Renal cortical epithelial cell (primary cell): ENCODE results near the gene ST8SIA6. TPM values are rescaled to one million over a fixed set of nuclear protein-coding genes. Genes with fewer than 3 reads are reported as not detected.

ENCODE experiments used
- DNase-seq: peaks from one replicate; pipeline ENCODE4 v3.0.0-alpha.2; 2011; ENCODE audit warnings: low read depth
- total RNA-seq: library from RNA; depleted of rRNA; stranded (reverse); fragments of >200 nt; gene quantifications from 2 replicates; pipeline ENCODE4 v1.2.3, GENCODE V29; 2014

ST8SIA6 gene
- total RNA-seq, 1 donor from 2014 or later: 0.20 TPM

DNA sequence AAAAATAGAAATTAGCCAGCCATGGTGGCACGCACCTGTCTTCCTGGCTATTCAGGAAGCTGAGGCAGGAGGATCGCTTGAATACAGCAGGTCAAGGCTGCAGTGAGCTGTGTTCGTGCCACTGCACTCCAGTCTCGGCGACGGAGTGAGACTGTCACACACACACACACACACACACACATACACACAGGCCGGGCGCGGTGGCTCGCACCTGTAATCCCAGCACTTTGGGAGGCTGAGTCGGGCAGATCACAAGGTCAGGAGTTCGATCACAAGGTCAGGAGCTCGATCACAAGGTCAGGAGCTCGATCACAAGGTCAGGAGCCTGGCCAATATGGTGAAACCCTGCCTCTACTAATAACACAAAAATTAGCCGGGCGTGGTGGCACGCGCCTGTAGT is 68.4 kb downstream of the ST8SIA6 start:
- DNase-seq: no peak

DNA sequence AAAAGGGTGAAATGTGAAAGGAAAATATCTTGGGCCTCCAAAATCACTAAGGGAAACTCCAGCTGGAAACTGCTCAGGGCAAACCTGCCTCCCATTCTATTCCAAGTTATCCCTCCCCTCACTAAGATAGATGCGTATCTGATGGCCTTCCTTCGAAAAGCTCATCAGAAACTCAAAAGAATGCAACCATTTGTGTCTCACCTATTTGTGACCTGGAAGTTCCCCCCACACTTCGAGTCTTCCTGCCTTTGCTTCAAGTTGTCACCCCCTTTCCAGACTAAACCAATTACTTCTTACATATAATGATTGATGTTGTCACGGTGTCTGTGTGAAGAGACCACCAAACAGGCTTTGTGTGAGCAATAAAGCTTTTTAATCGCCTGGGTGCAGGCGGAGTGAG is 69.3 kb downstream of the ST8SIA6 start:
- no peak for DNase-seq

- DNase-seq: no peak
Observed at GRCh38 chr10:17383801-17384555, 70.4 kb downstream of the ST8SIA6 start.

DNA sequence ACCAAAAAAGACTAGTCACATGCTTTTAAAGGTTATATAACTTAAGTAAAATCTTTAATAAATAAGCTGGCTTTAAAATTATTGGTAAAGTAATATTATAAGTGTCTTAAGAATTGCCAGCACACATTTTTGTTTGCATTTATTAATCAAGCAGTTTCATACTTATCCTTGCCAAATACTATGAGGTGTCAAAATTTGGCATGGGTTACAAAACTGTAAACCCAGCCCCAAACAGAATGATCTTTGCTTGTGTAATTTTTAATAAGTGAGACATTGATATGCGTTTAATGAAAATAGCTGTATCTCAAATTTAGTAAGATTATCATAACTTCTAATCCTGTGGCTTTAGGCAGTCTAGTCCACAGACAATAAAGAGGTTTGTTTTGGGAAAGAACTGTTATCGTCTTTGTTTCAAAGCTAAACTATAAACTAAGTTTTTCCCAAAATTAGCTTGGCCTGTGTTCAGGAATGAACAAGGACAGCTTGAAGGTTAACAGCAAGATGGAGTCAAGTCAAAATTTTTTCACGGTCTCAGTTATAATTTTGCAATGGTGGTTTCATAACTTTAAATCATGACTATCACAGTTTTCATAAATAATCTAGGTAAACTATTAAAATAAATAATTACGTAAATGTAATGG is 72.8 kb downstream of the ST8SIA6 start:
- no peak for DNase-seq

GRCh38 chr10:17380888-17381287 is 73.5 kb downstream of the ST8SIA6 start:
- no peak for DNase-seq

DNA sequence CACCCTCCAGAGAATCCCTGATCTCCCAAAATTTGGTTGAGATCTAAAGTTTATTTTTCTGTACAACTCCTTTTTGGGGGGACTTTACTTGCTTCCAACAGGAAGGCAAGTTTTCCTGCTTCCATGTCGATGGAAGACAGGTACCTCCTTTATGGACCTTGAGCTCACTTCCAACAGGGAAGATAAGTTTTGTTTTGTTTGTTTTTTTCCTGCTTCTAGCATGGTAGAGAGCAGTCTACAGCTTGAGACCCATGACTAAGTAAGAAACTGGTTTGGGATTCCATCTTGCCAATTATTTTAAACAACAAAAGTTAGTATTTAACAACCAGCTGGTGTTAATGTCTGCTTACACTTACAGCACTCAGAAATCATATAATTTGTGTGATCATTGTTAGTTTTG is 74.4 kb downstream of the ST8SIA6 start:
- DNase-seq: no peak

GRCh38 chr10:17379151-17379690 is 75.2 kb downstream of the ST8SIA6 start:
- no peak for DNase-seq

- DNase-seq: no peak
Observed at GRCh38 chr10:17375936-17376584, 78.3 kb downstream of the ST8SIA6 start.

GRCh38 chr10:17368708-17369272 is 85.6 kb downstream of the ST8SIA6 start:
- DNase-seq: peak; percentile 2

GRCh38 chr10:17366705-17367104 is 87.7 kb downstream of the ST8SIA6 start:
- DNase-seq: no peak

DNA sequence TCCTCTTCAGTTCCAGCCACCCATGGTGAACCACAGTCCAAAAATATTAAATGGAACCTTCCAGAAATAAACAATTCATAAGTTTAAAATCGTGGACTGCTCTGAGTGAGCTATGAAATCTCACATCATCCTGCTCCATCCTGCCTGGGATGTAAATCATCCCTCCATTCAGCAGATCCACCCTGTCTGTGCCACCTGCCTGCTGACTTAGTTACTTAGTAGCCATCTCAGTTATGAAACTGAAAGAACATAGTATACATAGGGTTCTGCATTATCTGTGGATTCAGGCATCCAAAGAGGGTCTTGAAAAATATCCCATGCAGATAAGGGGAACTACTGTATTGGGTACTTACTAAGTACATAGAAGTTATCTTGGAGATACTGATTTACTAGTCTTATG is 89.0 kb downstream of the ST8SIA6 start:
- no peak for DNase-seq

DNA sequence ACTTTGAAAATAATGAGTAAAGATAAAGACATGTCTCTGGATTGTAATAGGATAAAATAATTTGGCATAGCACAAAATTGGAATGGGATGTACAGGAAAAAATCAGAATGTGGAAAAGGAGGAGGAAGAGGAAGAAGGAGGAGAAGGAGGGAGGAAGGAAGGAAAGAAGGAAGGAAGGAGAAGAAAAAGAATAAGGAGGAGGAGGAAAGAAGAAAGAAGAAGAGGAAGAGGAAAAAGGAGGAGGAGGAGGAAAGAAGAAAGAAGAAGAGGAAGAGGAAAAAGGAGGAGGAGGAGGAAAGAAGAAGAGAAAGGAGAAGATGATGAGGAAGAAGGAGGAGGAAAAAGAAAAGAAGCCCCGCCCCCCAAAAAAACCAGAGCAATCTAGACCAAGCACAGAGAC is 95.9 kb downstream of the ST8SIA6 start:
- DNase-seq: no peak

DNA sequence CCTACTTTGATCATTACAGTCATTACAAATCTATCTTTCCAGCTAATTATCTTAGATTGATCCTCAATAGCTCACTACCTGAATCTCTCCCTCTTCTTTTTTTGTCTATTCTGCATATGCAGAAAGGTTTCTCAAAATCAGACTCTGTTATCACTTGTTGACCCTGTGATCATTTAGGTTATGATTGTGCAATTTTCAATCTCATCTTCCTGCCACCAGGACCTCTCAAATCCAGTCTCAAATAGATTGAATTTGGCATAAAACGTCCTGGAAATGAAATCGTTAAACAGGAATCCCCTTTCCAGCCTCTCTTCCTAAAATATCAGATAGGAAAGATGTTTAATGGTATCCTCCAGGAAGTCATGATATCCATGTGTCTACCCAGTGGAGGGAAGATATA is 96.6 kb downstream of the ST8SIA6 start:
- DNase-seq: no peak

GRCh38 chr10:17356820-17357219 is 97.6 kb downstream of the ST8SIA6 start:
- DNase-seq: no peak

DNA sequence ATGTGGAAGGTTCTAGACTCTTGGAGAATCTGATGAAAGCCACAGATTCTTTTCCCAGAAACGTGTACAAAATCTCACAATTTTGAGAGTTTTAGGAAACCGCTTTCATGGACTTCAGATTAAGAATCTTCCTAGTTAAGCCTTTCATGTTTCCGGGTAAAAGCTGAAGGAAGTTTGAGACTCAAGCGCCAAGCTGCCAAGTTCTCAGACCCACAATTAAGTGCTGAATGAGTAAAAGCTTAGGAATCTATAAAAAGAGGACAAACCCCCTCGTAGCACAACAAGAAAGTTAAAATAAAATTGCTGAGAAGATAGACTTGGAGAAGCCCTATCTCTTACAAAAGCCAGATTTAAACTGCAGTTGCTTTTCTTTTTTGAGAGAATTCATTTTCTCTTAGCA is 99.6 kb downstream of the ST8SIA6 start:
- DNase-seq: peak; percentile 15

DNA sequence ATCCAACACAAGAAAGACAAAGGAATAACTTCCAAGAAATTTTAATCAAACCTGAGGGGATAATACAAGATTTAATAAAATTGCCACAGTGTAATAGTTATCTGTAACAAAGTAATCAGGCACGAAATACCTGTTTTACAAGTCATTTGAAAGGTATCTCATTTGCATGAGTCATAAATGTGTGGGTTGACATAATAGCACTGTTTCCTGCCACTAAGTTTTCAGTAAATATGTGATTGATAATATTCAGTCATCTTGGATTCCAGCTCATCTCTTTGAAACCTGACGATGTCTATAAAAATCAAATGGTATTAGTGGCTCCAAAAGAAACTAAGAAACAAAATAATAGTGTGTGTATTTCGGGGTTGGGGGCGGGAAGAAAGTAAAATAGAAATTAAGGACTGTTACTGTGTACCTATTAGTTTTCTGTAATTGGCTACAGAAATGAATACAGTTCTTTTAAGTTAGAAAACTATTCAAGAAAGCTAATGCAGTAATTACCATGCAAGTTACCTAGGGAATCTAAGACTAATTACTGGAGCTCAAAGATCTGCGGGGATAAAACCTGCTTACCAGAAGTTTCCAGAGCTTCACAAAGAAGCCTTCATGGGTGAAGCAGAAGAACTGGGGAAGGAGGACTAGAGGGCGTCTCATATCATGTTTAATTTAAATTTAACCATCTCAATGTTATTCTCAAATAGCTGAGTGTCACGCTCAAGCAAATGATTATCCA is 100.7 kb downstream of the ST8SIA6 start:
- DNase-seq: peak; percentile 78

- DNase-seq: no peak
Observed at GRCh38 chr10:17352583-17352982, 101.8 kb downstream of the ST8SIA6 start.

- no peak for DNase-seq
Observed at GRCh38 chr10:17351506-17351905, 102.9 kb downstream of the ST8SIA6 start.

GRCh38 chr10:17349717-17350116 is 104.7 kb downstream of the ST8SIA6 start:
- DNase-seq: peak; percentile 28

DNA sequence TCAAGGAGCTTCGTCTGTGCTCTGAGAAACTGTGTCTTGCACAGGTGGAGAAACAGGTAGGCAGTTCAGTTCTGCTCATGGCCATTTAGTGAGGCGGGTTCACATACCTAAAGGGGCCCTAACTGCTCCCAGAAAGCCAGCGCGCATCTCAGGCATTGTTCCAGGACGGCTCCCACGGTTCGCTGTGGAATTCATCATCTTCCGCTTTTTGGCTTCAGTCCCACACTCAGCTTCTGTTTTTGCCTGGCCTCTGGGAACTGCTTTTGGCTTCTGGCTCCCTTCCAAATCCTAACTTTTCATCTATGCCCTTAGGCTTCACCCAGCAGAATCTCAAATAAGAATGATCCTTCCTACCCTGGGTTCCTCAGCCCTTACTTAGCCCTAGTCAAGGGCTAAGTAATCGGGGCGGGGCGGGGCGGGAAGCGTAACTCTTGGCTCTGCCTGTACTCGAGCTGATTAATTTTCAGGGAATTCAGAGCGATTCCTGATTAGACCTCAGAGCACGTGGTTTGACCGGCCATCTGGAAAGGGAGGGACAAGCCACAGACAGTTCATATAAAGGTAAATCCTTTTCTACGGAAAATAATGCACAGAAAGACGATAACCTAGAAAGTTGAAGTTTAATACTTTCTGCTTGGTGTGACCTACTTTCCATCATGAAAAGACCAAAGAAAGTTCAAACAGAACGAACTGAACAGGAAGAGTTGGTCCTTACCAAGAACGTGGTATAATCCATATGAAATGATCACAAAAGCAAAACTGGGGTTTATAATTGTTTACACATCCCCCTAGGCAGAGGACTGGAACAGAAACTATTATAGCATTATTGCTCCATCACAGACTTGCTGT is 105.7 kb downstream of the ST8SIA6 start:
- DNase-seq: peak; percentile 81

DNA sequence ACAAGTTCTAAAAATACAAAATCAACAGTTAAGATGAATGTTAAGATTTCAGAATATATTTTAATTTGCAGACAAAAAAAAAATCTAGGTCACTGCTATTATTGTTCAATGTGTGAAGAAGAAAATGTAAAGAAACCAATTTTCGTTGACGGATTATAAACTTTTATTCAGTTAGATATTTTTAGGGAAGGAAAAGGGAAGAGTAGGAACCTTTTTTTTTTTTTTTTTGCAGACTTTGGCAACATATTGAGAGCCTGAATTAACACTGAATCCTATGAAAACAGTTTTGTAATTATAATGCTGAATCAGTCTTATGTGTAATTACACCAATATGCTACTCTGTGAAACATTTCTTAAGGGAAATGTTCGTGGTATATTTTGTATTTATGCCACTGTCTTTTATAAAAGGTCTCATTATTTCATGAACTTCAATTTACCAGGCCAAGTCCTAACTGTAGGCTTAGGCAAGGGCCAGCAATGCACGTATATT is 106.3 kb downstream of the ST8SIA6 start:
- no peak for DNase-seq
